OCI-LY3 (cell line): Measurements from ENCODE around the gene EML4.

Experiments used
- EZH2phosphoT487 ChIP-seq: fragments of 200-600 bp; shearing (Covaris generic); IDR thresholded peaks from 2 replicates; pipeline ENCODE4 v1.6.1; 2018; ENCODE audit warnings: antibody characterized with exemption, mixed run types, low read depth
- TF ChIP-seq, protein P1 (sequence below): fragments of 200-600, 300-600 bp; sonication (generic); IDR thresholded peaks from 2 replicates; pipeline ENCODE4 v1.5.1; 2014; ENCODE audit warnings: antibody characterized with exemption, low read length, low read depth

DNA sequence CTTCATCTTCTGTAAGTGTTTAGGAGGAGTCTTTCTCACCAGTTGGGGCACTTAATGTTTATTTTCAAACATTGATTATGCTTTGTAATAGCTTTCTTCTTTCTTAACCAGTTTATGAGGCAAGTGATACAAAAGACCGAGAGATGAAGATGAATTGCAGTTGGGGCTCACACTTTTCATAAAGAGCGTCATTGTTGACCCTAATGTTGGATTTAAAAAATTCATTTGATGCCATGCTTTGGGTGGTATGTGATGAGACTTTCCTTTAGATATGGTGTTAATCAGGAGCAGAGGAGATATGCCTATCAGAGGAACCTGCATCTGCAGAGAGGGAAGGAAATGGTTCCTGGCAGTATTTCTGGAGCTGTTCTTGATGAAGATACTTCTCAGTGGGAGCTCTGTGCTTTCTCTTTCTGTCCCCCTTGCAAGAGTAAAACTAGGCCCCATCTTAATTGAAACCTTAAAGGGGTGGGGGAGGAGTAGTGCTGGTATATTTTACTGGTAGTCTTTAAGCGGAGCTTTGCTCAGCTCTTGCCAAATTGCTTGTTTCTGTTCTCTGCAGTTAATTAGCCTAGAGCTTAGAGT is 2.3 kb downstream of the EML4 start:
- TF ChIP-seq, protein P1, sequence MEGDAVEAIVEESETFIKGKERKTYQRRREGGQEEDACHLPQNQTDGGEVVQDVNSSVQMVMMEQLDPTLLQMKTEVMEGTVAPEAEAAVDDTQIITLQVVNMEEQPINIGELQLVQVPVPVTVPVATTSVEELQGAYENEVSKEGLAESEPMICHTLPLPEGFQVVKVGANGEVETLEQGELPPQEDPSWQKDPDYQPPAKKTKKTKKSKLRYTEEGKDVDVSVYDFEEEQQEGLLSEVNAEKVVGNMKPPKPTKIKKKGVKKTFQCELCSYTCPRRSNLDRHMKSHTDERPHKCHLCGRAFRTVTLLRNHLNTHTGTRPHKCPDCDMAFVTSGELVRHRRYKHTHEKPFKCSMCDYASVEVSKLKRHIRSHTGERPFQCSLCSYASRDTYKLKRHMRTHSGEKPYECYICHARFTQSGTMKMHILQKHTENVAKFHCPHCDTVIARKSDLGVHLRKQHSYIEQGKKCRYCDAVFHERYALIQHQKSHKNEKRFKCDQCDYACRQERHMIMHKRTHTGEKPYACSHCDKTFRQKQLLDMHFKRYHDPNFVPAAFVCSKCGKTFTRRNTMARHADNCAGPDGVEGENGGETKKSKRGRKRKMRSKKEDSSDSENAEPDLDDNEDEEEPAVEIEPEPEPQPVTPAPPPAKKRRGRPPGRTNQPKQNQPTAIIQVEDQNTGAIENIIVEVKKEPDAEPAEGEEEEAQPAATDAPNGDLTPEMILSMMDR = no peak
- TF ChIP-seq EZH2phosphoT487 = no peak
